GM23338 (cell line): ENCODE measurements around the gene SMTNL1. TPM values are rescaled to one million over a fixed set of nuclear protein-coding genes. Genes with fewer than 3 reads are reported as not detected.

Experiments
- ATAC-seq: fragments of 200-7000 bp; cut with Tn5 transposase; 3 replicates; pipeline ENCODE4 v1.9.1; 2020
- DNase-seq: peaks from one replicate; pipeline ENCODE4 v3.0.0-alpha.2; 2015; ENCODE audit warnings: low spot score
- H2AFZ ChIP-seq: fragments of 200-600 bp; sonication (generic); 2 replicates; pipeline ENCODE4 v1.8.0; 2016; ENCODE audit warnings: antibody characterized with exemption, mild to moderate bottlenecking, moderate library complexity
- H3F3A ChIP-seq: fragments of 200-600 bp; sonication (generic); replicated peaks from 2 replicates; pipeline ENCODE4 v1.8.0; 2017; ENCODE audit warnings: antibody characterized with exemption, mixed run types, low read depth
- H3K27ac ChIP-seq: fragments of 200-600 bp; sonication (generic); 2 replicates; pipeline ENCODE4 v1.6.1; 2016; ENCODE audit warnings: low read depth
- H3K27me3 ChIP-seq: fragments of 200-600 bp; sonication (generic); 2 replicates; pipeline ENCODE4 v1.8.0; 2016; ENCODE audit warnings: mild to moderate bottlenecking, mixed run types, moderate library complexity; ENCODE audit not compliant: insufficient read depth
- H3K36me3 ChIP-seq: fragments of 200-600 bp; sonication (generic); 2 replicates; pipeline ENCODE4 v1.8.0; 2016; ENCODE audit warnings: mild to moderate bottlenecking; ENCODE audit not compliant: insufficient read depth
- H3K4me1 ChIP-seq: fragments of 200-600 bp; sonication (generic); 2 replicates; pipeline ENCODE4 v1.8.0; 2016; ENCODE audit warnings: mild to moderate bottlenecking, moderate library complexity; ENCODE audit not compliant: insufficient read depth
- H3K4me2 ChIP-seq: fragments of 200-600 bp; sonication (generic); 2 replicates; pipeline ENCODE4 v1.7.1; 2017; ENCODE audit warnings: mixed run types
- H3K4me3 ChIP-seq: fragments of 200-600 bp; sonication (generic); 2 replicates; pipeline ENCODE4 v1.6.1; 2016; ENCODE audit warnings: mixed run types
- H3K79me2 ChIP-seq: fragments of 200-600 bp; sonication (generic); replicated peaks from 2 replicates; pipeline ENCODE4 v1.8.0; 2017; ENCODE audit warnings: mild to moderate bottlenecking; ENCODE audit not compliant: insufficient read depth
- H3K9me2 ChIP-seq: fragments of 200-600 bp; sonication (generic); 2 replicates; pipeline ENCODE4 v1.8.0; 2017; ENCODE audit not compliant: insufficient read depth
- H4K20me1 ChIP-seq: fragments of 200-600 bp; sonication (generic); replicated peaks from 2 replicates; pipeline ENCODE4 v1.8.0; 2017; ENCODE audit warnings: mild to moderate bottlenecking; ENCODE audit not compliant: insufficient read depth
- H3K27ac Mint-ChIP-seq: 2 replicates; pipeline ENCODE4 v1.8.0; 2020; ENCODE audit warnings: inconsistent platforms, mild to moderate bottlenecking, moderate library complexity, mixed read lengths
- H3K27me3 Mint-ChIP-seq: 3 replicates; pipeline ENCODE4 v1.8.0; 2022; ENCODE audit warnings: low read depth, mild to moderate bottlenecking, moderate library complexity, mixed read lengths, inconsistent platforms; ENCODE audit not compliant: insufficient read depth, poor library complexity
- H3K36me3 Mint-ChIP-seq: 3 replicates; pipeline ENCODE4 v1.8.0; 2021; ENCODE audit warnings: low read depth, mild to moderate bottlenecking, inconsistent platforms, moderate library complexity, mixed read lengths
- H3K4me1 Mint-ChIP-seq: 3 replicates; pipeline ENCODE4 v1.8.0; 2020; ENCODE audit warnings: mild to moderate bottlenecking, inconsistent platforms, mixed read lengths
- H3K4me3 Mint-ChIP-seq: 3 replicates; pipeline ENCODE4 v1.8.0; 2021; ENCODE audit warnings: moderate library complexity, mild to moderate bottlenecking, inconsistent platforms, mixed read lengths
- H3K9me3 Mint-ChIP-seq: 3 replicates; pipeline ENCODE4 v1.8.0; 2020; ENCODE audit warnings: moderate library complexity, mild to moderate bottlenecking, inconsistent platforms, mixed read lengths
- CREB1 ChIP-seq: fragments of 250-450 bp; sonication (Bioruptor Pico); IDR thresholded peaks from 2 replicates; pipeline ENCODE4 v1.5.0; 2020; ENCODE audit warnings: low read depth, mild to moderate bottlenecking, moderate library complexity
- EZH2 ChIP-seq: fragments of 200-600 bp; sonication (generic); IDR thresholded peaks from one replicate; pipeline ENCODE4 v1.8.0; 2017; ENCODE audit warnings: antibody characterized with exemption, mild to moderate bottlenecking, low read depth; ENCODE audit not compliant: unreplicated experiment
- JUNB ChIP-seq: IDR thresholded peaks from one replicate; pipeline ENCODE4 v1.6.1; 2016; ENCODE audit warnings: antibody characterized with exemption; ENCODE audit not compliant: unreplicated experiment
- NANOG ChIP-seq: IDR thresholded peaks from 2 replicates; pipeline ENCODE4 v1.6.1; 2016; ENCODE audit warnings: antibody characterized with exemption, borderline replicate concordance
- STAT1 ChIP-seq: IDR thresholded peaks from one replicate; pipeline ENCODE4 v1.6.1; 2016; ENCODE audit warnings: antibody characterized with exemption; ENCODE audit not compliant: unreplicated experiment
- ZNF114 ChIP-seq: fragments of 250-450 bp; sonication (Bioruptor Pico); IDR thresholded peaks from 2 replicates; pipeline ENCODE4 v1.5.0; 2020; ENCODE audit warnings: mild to moderate bottlenecking, moderate library complexity
- ZNF331 ChIP-seq: fragments of 250-450 bp; sonication (Bioruptor Pico); IDR thresholded peaks from 2 replicates; pipeline ENCODE4 v1.5.0; 2020; ENCODE audit warnings: low read depth, mild to moderate bottlenecking, moderate library complexity
- polyA plus RNA-seq: library from polyadenylated mRNA; unstranded; fragments of >200 nt; fragmentation: Nextera tagmentation; extraction: Ambion mirVana; gene quantifications from 2 replicates; pipeline ENCODE4 v1.2.1, GENCODE V29; 2016
- total RNA-seq: library from RNA; depleted of rRNA; stranded (reverse); fragments of >200 nt; shearing (Covaris generic); gene quantifications from 2 replicates; pipeline ENCODE4 v1.2.3, GENCODE V29; 2014
- TF ChIP-seq, protein P1 (sequence below): fragments of 250-450 bp; sonication (Bioruptor Pico); IDR thresholded peaks from 2 replicates; pipeline ENCODE4 v1.5.0; 2020; ENCODE audit warnings: mild to moderate bottlenecking, moderate library complexity

Gene SMTNL1
- total and polyA plus RNA-seq, 2 experiments from 2014 or later: 0.31 to 0.70 TPM

GRCh38 chr11:57527056-57527631 is 10.3 kb upstream of the SMTNL1 start (continued):
- TF ChIP-seq, protein P1, sequence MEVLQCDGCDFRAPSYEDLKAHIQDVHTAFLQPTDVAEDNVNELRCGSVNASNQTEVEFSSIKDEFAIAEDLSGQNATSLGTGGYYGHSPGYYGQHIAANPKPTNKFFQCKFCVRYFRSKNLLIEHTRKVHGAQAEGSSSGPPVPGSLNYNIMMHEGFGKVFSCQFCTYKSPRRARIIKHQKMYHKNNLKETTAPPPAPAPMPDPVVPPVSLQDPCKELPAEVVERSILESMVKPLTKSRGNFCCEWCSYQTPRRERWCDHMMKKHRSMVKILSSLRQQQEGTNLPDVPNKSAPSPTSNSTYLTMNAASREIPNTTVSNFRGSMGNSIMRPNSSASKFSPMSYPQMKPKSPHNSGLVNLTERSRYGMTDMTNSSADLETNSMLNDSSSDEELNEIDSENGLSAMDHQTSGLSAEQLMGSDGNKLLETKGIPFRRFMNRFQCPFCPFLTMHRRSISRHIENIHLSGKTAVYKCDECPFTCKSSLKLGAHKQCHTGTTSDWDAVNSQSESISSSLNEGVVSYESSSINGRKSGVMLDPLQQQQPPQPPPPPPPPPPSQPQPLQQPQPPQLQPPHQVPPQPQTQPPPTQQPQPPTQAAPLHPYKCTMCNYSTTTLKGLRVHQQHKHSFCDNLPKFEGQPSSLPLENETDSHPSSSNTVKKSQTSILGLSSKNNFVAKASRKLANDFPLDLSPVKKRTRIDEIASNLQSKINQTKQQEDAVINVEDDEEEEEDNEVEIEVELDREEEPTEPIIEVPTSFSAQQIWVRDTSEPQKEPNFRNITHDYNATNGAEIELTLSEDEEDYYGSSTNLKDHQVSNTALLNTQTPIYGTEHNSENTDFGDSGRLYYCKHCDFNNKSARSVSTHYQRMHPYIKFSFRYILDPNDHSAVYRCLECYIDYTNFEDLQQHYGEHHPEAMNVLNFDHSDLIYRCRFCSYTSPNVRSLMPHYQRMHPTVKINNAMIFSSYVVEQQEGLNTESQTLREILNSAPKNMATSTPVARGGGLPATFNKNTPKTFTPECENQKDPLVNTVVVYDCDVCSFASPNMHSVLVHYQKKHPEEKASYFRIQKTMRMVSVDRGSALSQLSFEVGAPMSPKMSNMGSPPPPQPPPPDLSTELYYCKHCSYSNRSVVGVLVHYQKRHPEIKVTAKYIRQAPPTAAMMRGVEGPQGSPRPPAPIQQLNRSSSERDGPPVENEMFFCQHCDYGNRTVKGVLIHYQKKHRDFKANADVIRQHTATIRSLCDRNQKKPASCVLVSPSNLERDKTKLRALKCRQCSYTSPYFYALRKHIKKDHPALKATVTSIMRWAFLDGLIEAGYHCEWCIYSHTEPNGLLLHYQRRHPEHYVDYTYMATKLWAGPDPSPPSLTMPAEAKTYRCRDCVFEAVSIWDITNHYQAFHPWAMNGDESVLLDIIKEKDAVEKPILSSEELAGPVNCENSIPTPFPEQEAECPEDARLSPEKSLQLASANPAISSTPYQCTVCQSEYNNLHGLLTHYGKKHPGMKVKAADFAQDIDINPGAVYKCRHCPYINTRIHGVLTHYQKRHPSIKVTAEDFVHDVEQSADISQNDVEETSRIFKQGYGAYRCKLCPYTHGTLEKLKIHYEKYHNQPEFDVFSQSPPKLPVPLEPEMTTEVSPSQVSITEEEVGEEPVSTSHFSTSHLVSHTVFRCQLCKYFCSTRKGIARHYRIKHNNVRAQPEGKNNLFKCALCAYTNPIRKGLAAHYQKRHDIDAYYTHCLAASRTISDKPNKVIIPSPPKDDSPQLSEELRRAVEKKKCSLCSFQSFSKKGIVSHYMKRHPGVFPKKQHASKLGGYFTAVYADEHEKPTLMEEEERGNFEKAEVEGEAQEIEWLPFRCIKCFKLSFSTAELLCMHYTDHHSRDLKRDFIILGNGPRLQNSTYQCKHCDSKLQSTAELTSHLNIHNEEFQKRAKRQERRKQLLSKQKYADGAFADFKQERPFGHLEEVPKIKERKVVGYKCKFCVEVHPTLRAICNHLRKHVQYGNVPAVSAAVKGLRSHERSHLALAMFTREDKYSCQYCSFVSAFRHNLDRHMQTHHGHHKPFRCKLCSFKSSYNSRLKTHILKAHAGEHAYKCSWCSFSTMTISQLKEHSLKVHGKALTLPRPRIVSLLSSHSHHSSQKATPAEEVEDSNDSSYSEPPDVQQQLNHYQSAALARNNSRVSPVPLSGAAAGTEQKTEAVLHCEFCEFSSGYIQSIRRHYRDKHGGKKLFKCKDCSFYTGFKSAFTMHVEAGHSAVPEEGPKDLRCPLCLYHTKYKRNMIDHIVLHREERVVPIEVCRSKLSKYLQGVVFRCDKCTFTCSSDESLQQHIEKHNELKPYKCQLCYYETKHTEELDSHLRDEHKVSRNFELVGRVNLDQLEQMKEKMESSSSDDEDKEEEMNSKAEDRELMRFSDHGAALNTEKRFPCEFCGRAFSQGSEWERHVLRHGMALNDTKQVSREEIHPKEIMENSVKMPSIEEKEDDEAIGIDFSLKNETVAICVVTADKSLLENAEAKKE: no peak
- no peak for TF ChIP-seq NANOG

DNA sequence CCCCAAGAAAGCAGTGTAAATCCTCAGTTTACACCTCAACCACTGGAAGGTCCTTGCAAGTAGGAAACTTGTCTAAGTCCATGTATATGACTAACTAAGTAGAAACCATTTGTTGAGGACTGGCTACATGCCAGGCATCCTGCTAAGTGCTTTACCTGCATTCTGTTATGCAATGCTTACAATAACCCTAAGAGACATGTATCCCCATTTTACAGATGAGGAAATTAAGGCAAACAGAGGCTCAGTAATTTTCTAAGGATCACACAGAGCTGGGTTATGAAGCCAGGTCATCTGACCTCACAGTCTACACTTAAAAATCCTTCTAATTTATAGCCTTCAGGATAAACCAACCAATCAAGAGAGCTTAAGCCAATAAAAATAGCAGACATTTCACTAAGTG is 8.4 kb upstream of the SMTNL1 start:
- Histone ChIP-seq H3F3A (peaks cover 19% of the 10 kb centered on the region), H4K20me1 (no peaks in the 10 kb centered on the region), H3K27ac (no peak overlapping the region), H2AFZ (no peak overlapping the region), H3K9me2 (no peaks in the 10 kb centered on the region), H3K4me2 (0 out of 2 replicates have a peak overlapping the region, but pooled peaks have one; percentile 94), H3K4me3 (no peak overlapping the region; the same call in 1 of the 2 replicates), H3K36me3 (no peaks in the 10 kb centered on the region), H3K79me2 (peaks cover 28% of the 10 kb centered on the region), H3K4me1 (peaks cover 8% of the 10 kb centered on the region; the same call in 1 of the 2 replicates), H3K27me3 (no peaks in the 10 kb centered on the region)
- Mint-ChIP-seq H3K4me1 (peaks cover 12% of the 10 kb centered on the region), H3K36me3 (peaks cover 32% of the 10 kb centered on the region), H3K27me3 (peaks cover 5% of the 10 kb centered on the region), H3K27ac (no peak overlapping the region), H3K4me3 (peak overlapping the region; percentile 11; the same call in 1 of the 3 replicates), H3K9me3 (no peaks in the 10 kb centered on the region; the same call in 2 of the 3 replicates)
- ATAC-seq (no peak), DNase-seq (no peak)
- TF ChIP-seq ZNF114 (CRISPR knock-in tag) (no peak), NANOG (no peak), CREB1 (CRISPR knock-in tag) (no peak), EZH2 (no peak), ZNF331 (CRISPR knock-in tag) (no peak), JUNB (no peak), STAT1 (no peak)
- TF ChIP-seq, protein P1: no peak
